Hepatocyte (in vitro differentiated cells): ENCODE data around the gene CRIP3. TPM values are rescaled to one million over a fixed set of nuclear protein-coding genes. Genes with fewer than 3 reads are reported as not detected.

Source experiments
- DNase-seq: peaks from one replicate; pipeline ENCODE4 v3.0.0-alpha.2; 2016; ENCODE audit warnings: low spot score
- H2AFZ ChIP-seq: fragments of 200-600 bp; sonication (generic); 2 replicates; pipeline ENCODE4 v1.6.0; 2016; ENCODE audit warnings: antibody characterized with exemption, mild to moderate bottlenecking
- H3K27ac ChIP-seq: fragments of 200-600 bp; sonication (generic); 2 replicates; pipeline ENCODE4 v1.5.1; 2016; ENCODE audit warnings: mild to moderate bottlenecking
- H3K27me3 ChIP-seq: fragments of 200-600 bp; sonication (generic); 2 replicates; pipeline ENCODE4 v1.6.1; 2016
- H3K36me3 ChIP-seq: fragments of 200-600 bp; sonication (generic); replicated peaks from 2 replicates; pipeline ENCODE4 v1.5.1; 2016; ENCODE audit warnings: low read depth; ENCODE audit not compliant: insufficient read depth
- H3K4me1 ChIP-seq: fragments of 200-600 bp; sonication (generic); 2 replicates; pipeline ENCODE4 v1.5.1; 2016; ENCODE audit warnings: mild to moderate bottlenecking, moderate library complexity; ENCODE audit not compliant: insufficient read depth
- H3K4me2 ChIP-seq: fragments of 200-600 bp; sonication (generic); 2 replicates; pipeline ENCODE4 v1.6.0; 2016
- H3K4me3 ChIP-seq: fragments of 200-600 bp; sonication (generic); 2 replicates; pipeline ENCODE4 v1.5.1; 2016; ENCODE audit warnings: mild to moderate bottlenecking
- H3K79me2 ChIP-seq: fragments of 200-600 bp; sonication (generic); 2 replicates; pipeline ENCODE4 v1.6.0; 2017; ENCODE audit warnings: mild to moderate bottlenecking
- H3K9me2 ChIP-seq: fragments of 200-600 bp; sonication (generic); replicated peaks from 2 replicates; pipeline ENCODE4 v1.6.0; 2017; ENCODE audit warnings: mild to moderate bottlenecking; ENCODE audit not compliant: insufficient read depth
- H3K9me3 ChIP-seq: fragments of 200-600 bp; sonication (generic); 2 replicates; pipeline ENCODE4 v1.5.1; 2016; ENCODE audit warnings: low read depth, mild to moderate bottlenecking
- H4K20me1 ChIP-seq: fragments of 200-600 bp; sonication (generic); 2 replicates; pipeline ENCODE4 v1.6.0; 2016; ENCODE audit warnings: mild to moderate bottlenecking; ENCODE audit not compliant: insufficient read depth, poor library complexity, severe bottlenecking
- EZH2 ChIP-seq: fragments of 200-600 bp; sonication (generic); IDR thresholded peaks from 2 replicates; pipeline ENCODE4 v1.6.1; 2016; ENCODE audit warnings: antibody characterized with exemption, mild to moderate bottlenecking, borderline replicate concordance
- EZH2phosphoT487 ChIP-seq: fragments of 200-600 bp; sonication (generic); IDR thresholded peaks from one replicate; pipeline ENCODE4 v1.6.1; 2018; ENCODE audit warnings: antibody characterized with exemption, mild to moderate bottlenecking, low read depth, moderate library complexity; ENCODE audit not compliant: unreplicated experiment, severe bottlenecking
- WGBS: methylation state at CpG from one replicate; pipeline ENCODE4 v1.1.6; 2016; ENCODE audit warnings: low lambda C conversion rate; ENCODE audit errors: missing lambda C conversion rate; 5-methylcytosine and 5-hydroxymethylcytosine counted together
- polyA plus RNA-seq: library from polyadenylated mRNA; unstranded; fragments of >200 nt; fragmentation: Nextera tagmentation; extraction: Ambion mirVana; gene quantifications from 2 replicates; pipeline ENCODE4 v1.2.1, GENCODE V29; 2016
- total RNA-seq: library from RNA; depleted of rRNA; stranded (reverse); fragments of >200 nt; gene quantifications from 2 replicates; pipeline ENCODE4 v1.2.3, GENCODE V29; 2014
- TF ChIP-seq, protein P1 (sequence below): fragments of 200-600 bp; sonication (generic); IDR thresholded peaks from 2 replicates; pipeline ENCODE4 v1.5.1; 2016; ENCODE audit warnings: antibody characterized with exemption, mild to moderate bottlenecking; ENCODE audit not compliant: poor library complexity

The CRIP3 gene
- total and polyA plus RNA-seq, 2 experiments from 2014 or later, result 0.80 to 1.5 TPM

DNA sequence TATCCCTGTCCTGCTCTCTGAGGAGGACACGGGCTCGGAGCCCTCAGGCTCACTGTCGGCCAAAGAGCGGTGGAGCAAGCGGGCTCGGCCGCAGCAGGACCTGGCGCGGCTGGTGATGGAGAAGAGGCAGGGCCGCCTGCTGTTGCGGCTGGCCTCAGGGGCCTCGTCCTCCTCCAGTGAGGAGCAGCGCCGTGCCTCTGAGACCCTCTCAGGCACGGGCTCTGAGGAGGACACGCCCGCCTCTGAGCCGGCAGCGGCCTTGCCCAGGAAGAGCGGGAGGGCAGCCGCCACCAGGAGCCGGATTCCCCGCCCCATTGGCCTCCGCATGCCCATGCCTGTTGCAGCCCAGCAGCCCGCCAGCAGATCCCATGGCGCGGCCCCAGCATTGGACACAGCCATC, 24.7 kb downstream of the CRIP3 start:
- H2AFZ ChIP-seq, result no peak overlapping the region
- 91% methylated on average over 26 of the region's 27 CpGs for WGBS
- no peak overlapping the region for H3K4me3 ChIP-seq
- no peaks in the 10 kb centered on the region for H4K20me1 ChIP-seq
- H3K9me3 ChIP-seq, result no peaks in the 10 kb centered on the region
- H3K36me3 ChIP-seq, result no peaks in the 10 kb centered on the region
- no peaks in the 10 kb centered on the region for H3K9me2 ChIP-seq
- no peaks in the 10 kb centered on the region for H3K79me2 ChIP-seq
- no peak overlapping the region for H3K27ac ChIP-seq
- H3K27me3 ChIP-seq, result peaks cover 15% of the 10 kb centered on the region
- no peaks in the 10 kb centered on the region for H3K4me1 ChIP-seq
- DNase-seq, result no peak
- H3K4me2 ChIP-seq, result no peak overlapping the region
- no peak for TF ChIP-seq EZH2phosphoT487
- no peak for TF ChIP-seq EZH2
- TF ChIP-seq, protein P1, sequence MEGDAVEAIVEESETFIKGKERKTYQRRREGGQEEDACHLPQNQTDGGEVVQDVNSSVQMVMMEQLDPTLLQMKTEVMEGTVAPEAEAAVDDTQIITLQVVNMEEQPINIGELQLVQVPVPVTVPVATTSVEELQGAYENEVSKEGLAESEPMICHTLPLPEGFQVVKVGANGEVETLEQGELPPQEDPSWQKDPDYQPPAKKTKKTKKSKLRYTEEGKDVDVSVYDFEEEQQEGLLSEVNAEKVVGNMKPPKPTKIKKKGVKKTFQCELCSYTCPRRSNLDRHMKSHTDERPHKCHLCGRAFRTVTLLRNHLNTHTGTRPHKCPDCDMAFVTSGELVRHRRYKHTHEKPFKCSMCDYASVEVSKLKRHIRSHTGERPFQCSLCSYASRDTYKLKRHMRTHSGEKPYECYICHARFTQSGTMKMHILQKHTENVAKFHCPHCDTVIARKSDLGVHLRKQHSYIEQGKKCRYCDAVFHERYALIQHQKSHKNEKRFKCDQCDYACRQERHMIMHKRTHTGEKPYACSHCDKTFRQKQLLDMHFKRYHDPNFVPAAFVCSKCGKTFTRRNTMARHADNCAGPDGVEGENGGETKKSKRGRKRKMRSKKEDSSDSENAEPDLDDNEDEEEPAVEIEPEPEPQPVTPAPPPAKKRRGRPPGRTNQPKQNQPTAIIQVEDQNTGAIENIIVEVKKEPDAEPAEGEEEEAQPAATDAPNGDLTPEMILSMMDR, result no peak

- Histone ChIP-seq H4K20me1 (no peaks in the 10 kb centered on the region), H3K4me2 (no peak overlapping the region), H2AFZ (no peak overlapping the region), H3K36me3 (no peaks in the 10 kb centered on the region), H3K4me3 (no peak overlapping the region), H3K9me2 (no peaks in the 10 kb centered on the region), H3K79me2 (no peaks in the 10 kb centered on the region), H3K27me3 (peaks cover 15% of the 10 kb centered on the region), H3K27ac (no peak overlapping the region), H3K9me3 (no peaks in the 10 kb centered on the region), H3K4me1 (peaks cover under 1% of the 10 kb centered on the region)
- no peak for TF ChIP-seq EZH2
- no peak for TF ChIP-seq EZH2phosphoT487
- TF ChIP-seq, protein P1, result no peak
- DNase-seq, result no peak
- WGBS, result 95% methylated on average over 18 of the region's 18 CpGs
Observed at GRCh38 chr6:43283514-43283901, 25.1 kb downstream of the CRIP3 start.

GRCh38 chr6:43282636-43283513, 25.8 kb downstream of the CRIP3 start:
- Histone ChIP-seq H3K9me2 (no peaks in the 10 kb centered on the region), H3K4me1 (peaks cover 7% of the 10 kb centered on the region), H3K4me3 (no peak overlapping the region), H4K20me1 (no peaks in the 10 kb centered on the region), H3K27ac (no peak overlapping the region), H3K9me3 (no peaks in the 10 kb centered on the region), H3K79me2 (no peaks in the 10 kb centered on the region), H3K4me2 (no peak overlapping the region), H2AFZ (no peak overlapping the region), H3K27me3 (peaks cover 15% of the 10 kb centered on the region), H3K36me3 (no peaks in the 10 kb centered on the region)
- no peak for DNase-seq
- 91% methylated on average over 32 of the region's 32 CpGs for WGBS
- TF ChIP-seq EZH2 (no peak), EZH2phosphoT487 (no peak)
- TF ChIP-seq, protein P1, result no peak
